Thyroid gland (tissue), 4 donors: ENCODE measurements around the gene UVSSA. TPM values are rescaled to one million over a fixed set of nuclear protein-coding genes. Genes with fewer than 3 reads are reported as not detected.
A peak's percentile ranks its signal among the peaks of the same experiment; 100 is the strongest.

Source experiments
- DNase-seq, 2 donors: peaks; one replicate each; pipeline ENCODE4 v3.0.0-alpha.2; 2019
- H3K27ac ChIP-seq, 3 donors: fragments of 200-600 bp; sonication (generic); 1 replicate in 2 of 3; 2 replicates in 1 of 3; pipeline ENCODE4 v1.5.1; 2016 to 2019; ENCODE audit warnings: mild to moderate bottlenecking in 1 of 3, moderate library complexity in 1 of 3
- H3K27me3 ChIP-seq: fragments of 200-600 bp; sonication (generic); one replicate; pipeline ENCODE4 v1.5.1; 2019
- H3K36me3 ChIP-seq, 2 donors: fragments of 200-600 bp; sonication (generic); one replicate each; pipeline ENCODE4 v1.5.1; 2016 to 2019
- H3K4me1 ChIP-seq, 2 donors: fragments of 200-600 bp; sonication (generic); one replicate each; pipeline ENCODE4 v1.5.1; 2017 to 2019
- H3K4me3 ChIP-seq, 3 donors: fragments of 200-600 bp; sonication (generic); replicated peaks in 1 of 3; 1 replicate in 2 of 3; 2 replicates in 1 of 3; pipeline ENCODE4 v1.5.1; 2016; ENCODE audit warnings: mild to moderate bottlenecking in 1 of 3
- H3K9me3 ChIP-seq: fragments of 200-600 bp; sonication (generic); one replicate; pipeline ENCODE4 v1.5.1; 2017
- CTCF ChIP-seq, 6 experiments: fragments of 200-600 bp in 3 of 6; fragments of 450-650 bp in 3 of 6; sonication (generic) in 3 of 6; IDR thresholded peaks; one replicate each; pipeline ENCODE4 v1.5.1; 2016 to 2019; ENCODE audit warnings: antibody characterized with exemption in 6 of 6, mild to moderate bottlenecking in 2 of 6, inconsistent platforms in 1 of 6, moderate library complexity in 1 of 6
- POLR2A ChIP-seq, 2 donors: fragments of 450-650 bp; IDR thresholded peaks; one replicate each; pipeline ENCODE4 v1.6.1; 2017; ENCODE audit warnings: antibody characterized with exemption in 2 of 2, mild to moderate bottlenecking in 2 of 2, moderate library complexity in 1 of 2
- WGBS, 2 donors: methylation state at CpG; one replicate each; pipeline ENCODE4 v1.1.5; 2017; 5-methylcytosine and 5-hydroxymethylcytosine counted together
- intact Hi-C: fragments of 100-400 bp; cut with DNase I; formaldehyde crosslinking; loops from one replicate; pipeline ENCODE4 v1.15.1; 2023
- total RNA-seq, 4 donors: library from RNA; depleted of rRNA; stranded (reverse); fragments of >200 nt; gene quantifications; one replicate each; pipeline ENCODE4 v1.2.3, GENCODE V29; 2016

UVSSA gene
- total RNA-seq: 10 to 100 TPM; 16.7 to 38.7 (median 27.7) TPM

- no peaks in the 10 kb centered on the region for H3K9me3 ChIP-seq
- TF ChIP-seq CTCF (IDR thresholded peaks at IDR 0.05) (peak in 1 of 6 experiments; percentile 9), POLR2A (IDR thresholded peaks at IDR 0.05) (peak in 1 of 2 donors; percentile 93)
- peak within 1 kb of the TSS; percentile 37 to 97 (median 80) for H3K4me3 ChIP-seq
- H3K27me3 ChIP-seq: no peaks in the 10 kb centered on the region
- no peaks in the 10 kb centered on the region for H3K36me3 ChIP-seq
- 1% methylated on average over 21 of the region's 76 CpGs; no CpG with 5 or more reads in 1 of the 2 donors for WGBS, 2 donors
- peaks cover 8 to 16% of the 10 kb centered on the region in 2 donors for H3K4me1 ChIP-seq
- intact Hi-C loops: loop anchor here (10.0 kb wide), 2 partner anchors 62 to 332 kb away; partner anchors contain the start of genes FGFRL1 and MAEA
- H3K27ac ChIP-seq: peak within 1 kb of the TSS; percentile 82 to 98 (median 87)
- DNase-seq: peak; percentile 100
These were observed at the start of gene UVSSA for GRCh38 chr4:1346781-1347409. TSS of gene UVSSA (plus strand) at chr4:1347208. CDS start at chr4:1348092, 884 bp downstream.

GRCh38 chr4:1297456-1298325 lies 49.3 kb upstream of the UVSSA start:
- no peak overlapping the region for H3K4me3 ChIP-seq
- 92 to 95% methylated on average over 32 of the region's 32 CpGs for WGBS, 2 donors
- no peaks in the 10 kb centered on the region for H3K27me3 ChIP-seq
- peaks cover 0 to 10% of the 10 kb centered on the region in 2 donors for H3K36me3 ChIP-seq
- intact Hi-C loops: no loop called here
- no peak overlapping the region for H3K27ac ChIP-seq
- TF ChIP-seq CTCF (IDR thresholded peaks at IDR 0.05) (no peak), POLR2A (IDR thresholded peaks at IDR 0.05) (no peak)
- H3K4me1 ChIP-seq: peaks cover 12 to 23% of the 10 kb centered on the region in 2 donors
- no peak for DNase-seq
- no peaks in the 10 kb centered on the region for H3K9me3 ChIP-seq

DNA sequence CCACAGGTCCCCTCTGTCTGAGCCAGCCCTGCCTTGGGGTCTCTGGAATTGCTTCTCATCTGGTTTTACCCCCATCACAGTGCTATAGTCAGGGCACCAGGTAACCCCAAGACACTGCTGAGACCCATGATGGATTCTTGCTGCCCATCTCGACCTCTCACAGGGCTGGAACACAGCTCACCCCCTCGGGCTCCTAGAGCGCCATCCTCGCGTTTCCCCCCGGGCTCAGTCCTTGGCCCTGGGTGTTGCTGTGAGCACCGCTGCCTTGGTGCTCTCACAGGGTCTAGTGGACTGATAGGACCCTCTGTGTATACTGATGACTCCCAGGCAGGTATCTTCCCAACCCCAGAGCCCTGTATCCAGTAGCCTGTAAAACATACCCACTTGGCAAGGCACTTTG lies 48.5 kb upstream of the UVSSA start:
- intact Hi-C loops: no loop called here
- no peak for DNase-seq
- WGBS, 2 donors: 93 to 94% methylated on average over 7 of the region's 7 CpGs
- no peak overlapping the region for H3K27ac ChIP-seq
- TF ChIP-seq CTCF (IDR thresholded peaks at IDR 0.05) (no peak), POLR2A (IDR thresholded peaks at IDR 0.05) (no peak)
- peaks cover 14 to 22% of the 10 kb centered on the region in 2 donors for H3K4me1 ChIP-seq
- no peaks in the 10 kb centered on the region for H3K9me3 ChIP-seq
- H3K36me3 ChIP-seq: peaks cover 0 to 10% of the 10 kb centered on the region in 2 donors
- no peak overlapping the region for H3K4me3 ChIP-seq
- H3K27me3 ChIP-seq: no peaks in the 10 kb centered on the region

DNA sequence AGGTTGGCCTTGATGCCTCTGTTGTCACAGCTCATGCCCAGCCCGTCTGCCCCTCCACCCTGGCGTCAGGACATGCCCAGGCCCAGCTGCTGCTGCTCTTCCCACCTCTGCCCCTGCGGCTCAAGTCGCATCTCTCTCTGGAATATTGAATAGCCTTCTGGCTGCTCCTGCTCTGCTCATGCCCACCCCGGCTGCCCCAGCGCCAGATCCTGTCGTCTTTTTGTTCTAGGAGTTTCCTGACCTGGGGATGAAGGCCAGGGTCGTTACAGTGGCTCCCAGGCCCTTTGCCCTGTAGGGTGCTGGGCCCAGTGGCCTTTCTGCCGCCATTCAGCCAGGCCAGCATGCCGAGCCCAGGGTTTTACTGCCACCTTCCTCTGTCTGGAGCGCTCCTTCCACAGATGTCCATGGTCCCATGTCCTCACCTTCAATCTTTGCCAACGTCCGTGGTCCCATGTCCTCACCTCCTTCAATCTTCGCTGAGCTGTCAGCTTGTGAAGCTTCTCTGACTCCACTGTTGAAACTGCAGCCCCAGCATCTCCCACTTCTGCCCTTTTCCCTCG lies 47.6 kb upstream of the UVSSA start:
- Histone ChIP-seq H3K27me3 (no peaks in the 10 kb centered on the region), H3K4me3 (no peak overlapping the region), H3K27ac (no peak overlapping the region), H3K9me3 (no peaks in the 10 kb centered on the region), H3K36me3 (peaks cover 0 to 10% of the 10 kb centered on the region in 2 donors), H3K4me1 (peaks cover 13 to 17% of the 10 kb centered on the region in 2 donors)
- TF ChIP-seq POLR2A (IDR thresholded peaks at IDR 0.05): no peak
- TF ChIP-seq CTCF (IDR thresholded peaks at IDR 0.05): no peak
- 92 to 97% methylated on average over 15 of the region's 15 CpGs for WGBS, 2 donors
- intact Hi-C loops: no loop called here
- no peak for DNase-seq
